Caco-2 (cell line): ENCODE results near the gene FUT8. TPM values are rescaled to one million over a fixed set of nuclear protein-coding genes. Genes with fewer than 3 reads are reported as not detected.
A peak's percentile ranks its signal among the peaks of the same experiment; 100 is the strongest.

Source experiments
- BruUV-seq: library from RNA; stranded (reverse); fragments of 400-500 nt; replicated peaks from 2 replicates; lab custom pipeline; 2021; lab: Mats Ljungman, UMichigan
- CTCF ChIA-PET: fragments of 300-600 bp; sonication (Branson Sonifier 250); formaldehyde crosslinking; loops from one replicate; lab custom pipeline; 2022; ENCODE audit warnings: antibody characterized with exemption; lab: Charles Lee
- POLR2A ChIA-PET: fragments of 300-600 bp; sonication (Branson Sonifier 250); formaldehyde crosslinking; loops from one replicate; lab custom pipeline; 2022; ENCODE audit warnings: antibody characterized with exemption; lab: Charles Lee
- DNase-seq, 2 experiments: peaks; one replicate each; pipeline versions ENCODE4 v3.0.0 to v3.0.0-alpha.2; 2020 to 2022
- H3K27me3 ChIP-seq: replicated peaks from 2 replicates; pipeline ENCODE4 v1.6.0; 2011; ENCODE audit warnings: low read length; ENCODE audit not compliant: control insufficient read depth, insufficient read depth
- H3K36me3 ChIP-seq: 2 replicates; pipeline ENCODE4 v1.5.1; 2011; ENCODE audit warnings: low read length; ENCODE audit not compliant: control insufficient read depth, insufficient read depth
- H3K4me1 ChIP-seq: fragments of 250-450 bp; sonication (Bioruptor Pico); 2 replicates; pipeline ENCODE4 v1.5.1; 2020; ENCODE audit warnings: mild to moderate bottlenecking
- H3K4me3 ChIP-seq: 2 replicates; pipeline ENCODE4 v1.5.1; 2011; ENCODE audit warnings: low read depth, mild to moderate bottlenecking, control low read depth, low read length
- H3K9me3 ChIP-seq: fragments of 250-450 bp; sonication (Bioruptor Pico); 2 replicates; pipeline ENCODE4 v1.5.1; 2020; ENCODE audit warnings: mild to moderate bottlenecking, moderate library complexity
- H3K27ac Mint-ChIP-seq: one replicate; pipeline ENCODE4 v1.8.0; 2022; ENCODE audit warnings: mixed read lengths; ENCODE audit not compliant: unreplicated experiment
- H3K27me3 Mint-ChIP-seq: one replicate; pipeline ENCODE4 v1.8.0; 2022; ENCODE audit warnings: mixed read lengths; ENCODE audit not compliant: insufficient read depth, unreplicated experiment
- H3K36me3 Mint-ChIP-seq: one replicate; pipeline ENCODE4 v1.8.0; 2022; ENCODE audit warnings: mild to moderate bottlenecking, mixed read lengths; ENCODE audit not compliant: insufficient read depth, unreplicated experiment
- H3K4me1 Mint-ChIP-seq: one replicate; pipeline ENCODE4 v1.8.0; 2022; ENCODE audit warnings: low read depth, mixed read lengths; ENCODE audit not compliant: unreplicated experiment
- H3K4me3 Mint-ChIP-seq: one replicate; pipeline ENCODE4 v1.8.0; 2022; ENCODE audit warnings: mild to moderate bottlenecking, moderate library complexity, mixed read lengths; ENCODE audit not compliant: unreplicated experiment
- H3K9me3 Mint-ChIP-seq: one replicate; pipeline ENCODE4 v1.8.0; 2022; ENCODE audit warnings: mixed read lengths; ENCODE audit not compliant: unreplicated experiment
- CTCF ChIP-seq, 2 experiments: fragments of 200-600 bp in 1 of 2; IDR thresholded peaks; 1 replicate in 1 of 2; 2 replicates in 1 of 2; pipeline versions ENCODE4 v1.5.1 to v1.8.0; 2011 to 2022; ENCODE audit warnings: antibody characterized with exemption in 1 of 2, control low read depth in 1 of 2, inconsistent platforms in 1 of 2, low read depth in 1 of 2, low read length in 1 of 2, mild to moderate bottlenecking in 1 of 2, moderate library complexity in 1 of 2; ENCODE audit not compliant: insufficient read depth in 1 of 2, severe bottlenecking in 1 of 2, unreplicated experiment in 1 of 2
- intact Hi-C: fragments of 100-400 bp; cut with micrococcal nuclease; formaldehyde crosslinking; loops from one replicate; pipeline ENCODE4 v1.10.0; 2022; ENCODE audit not compliant: unreplicated experiment
- total RNA-seq: library from RNA; stranded (reverse); gene quantifications from 2 replicates; pipeline ENCODE4 v1.2.3, GENCODE V29; 2022

Gene FUT8
- total RNA-seq, 1 experiment from 2014 or later = 67.1 TPM

- H3K4me3 ChIP-seq = no peak overlapping the region
- no peaks in the 10 kb centered on the region for H3K4me1 ChIP-seq
- H3K9me3 Mint-ChIP-seq = no peaks in the 10 kb centered on the region
- H3K36me3 ChIP-seq = no peaks in the 10 kb centered on the region
- peak overlapping the region; percentile 30 for H3K27ac Mint-ChIP-seq
- H3K9me3 ChIP-seq = no peaks in the 10 kb centered on the region
- intact Hi-C loops = no loop called here
- CTCF ChIA-PET = no interaction called here
- H3K27me3 Mint-ChIP-seq = no peaks in the 10 kb centered on the region
- DNase-seq = no peak
- H3K4me1 Mint-ChIP-seq = peaks cover 6% of the 10 kb centered on the region
- H3K27me3 ChIP-seq = no peaks in the 10 kb centered on the region
- H3K4me3 Mint-ChIP-seq = no peak overlapping the region
- TF ChIP-seq CTCF (IDR thresholded peaks at IDR 0.05; ENCODE audit: insufficient read depth in 1 of 2, low read depth in 1 of 2, low read length in 1 of 2, severe bottlenecking in 1 of 2, unreplicated experiment in 1 of 2) = no peak
- BruUV-seq = no TSS peak
- POLR2A ChIA-PET = no interaction called here
- H3K36me3 Mint-ChIP-seq = no peaks in the 10 kb centered on the region
Observed at GRCh38 chr14:65575389-65575788, 162.9 kb downstream of the FUT8 start.

- H3K9me3 Mint-ChIP-seq = no peaks in the 10 kb centered on the region
- DNase-seq = no peak
- intact Hi-C loops = no loop called here
Observed at GRCh38 chr14:65580973-65581372, 168.4 kb downstream of the FUT8 start.

GRCh38 chr14:65581378-65581777 lies 168.8 kb downstream of the FUT8 start:
- intact Hi-C loops = no loop called here
- H3K27me3 Mint-ChIP-seq = no peaks in the 10 kb centered on the region
- Histone ChIP-seq H3K4me3 (no peak overlapping the region), H3K27me3 (no peaks in the 10 kb centered on the region), H3K9me3 (no peaks in the 10 kb centered on the region), H3K36me3 (no peaks in the 10 kb centered on the region), H3K4me1 (no peaks in the 10 kb centered on the region)
- POLR2A ChIA-PET = no interaction called here
- H3K9me3 Mint-ChIP-seq = no peaks in the 10 kb centered on the region
- no peak overlapping the region for H3K4me3 Mint-ChIP-seq
- no peaks in the 10 kb centered on the region for H3K36me3 Mint-ChIP-seq
- no peaks in the 10 kb centered on the region for H3K4me1 Mint-ChIP-seq
- CTCF ChIA-PET = no interaction called here
- no peak overlapping the region for H3K27ac Mint-ChIP-seq
- no peak for DNase-seq
- no peak for TF ChIP-seq CTCF (IDR thresholded peaks at IDR 0.05; ENCODE audit: insufficient read depth in 1 of 2, low read depth in 1 of 2, low read length in 1 of 2, severe bottlenecking in 1 of 2, unreplicated experiment in 1 of 2)
- no TSS peak for BruUV-seq

More at GRCh38 chr14:65580973-65581372, 168.4 kb downstream of the FUT8 start:
- no peaks in the 10 kb centered on the region for H3K9me3 ChIP-seq
- TF ChIP-seq CTCF (IDR thresholded peaks at IDR 0.05; ENCODE audit: insufficient read depth in 1 of 2, low read depth in 1 of 2, low read length in 1 of 2, severe bottlenecking in 1 of 2, unreplicated experiment in 1 of 2) = no peak
- H3K4me3 Mint-ChIP-seq = no peak overlapping the region
- H3K36me3 Mint-ChIP-seq = no peaks in the 10 kb centered on the region
- no peaks in the 10 kb centered on the region for H3K4me1 Mint-ChIP-seq
- BruUV-seq = no TSS peak
- H3K27ac Mint-ChIP-seq = no peak overlapping the region
- no peaks in the 10 kb centered on the region for H3K4me1 ChIP-seq
- H3K36me3 ChIP-seq = no peaks in the 10 kb centered on the region
- no peaks in the 10 kb centered on the region for H3K27me3 ChIP-seq
- no peak overlapping the region for H3K4me3 ChIP-seq
- CTCF ChIA-PET = no interaction called here
- POLR2A ChIA-PET = no interaction called here
- no peaks in the 10 kb centered on the region for H3K27me3 Mint-ChIP-seq
